ENCODE data around the gene SELENOM.

DNA sequence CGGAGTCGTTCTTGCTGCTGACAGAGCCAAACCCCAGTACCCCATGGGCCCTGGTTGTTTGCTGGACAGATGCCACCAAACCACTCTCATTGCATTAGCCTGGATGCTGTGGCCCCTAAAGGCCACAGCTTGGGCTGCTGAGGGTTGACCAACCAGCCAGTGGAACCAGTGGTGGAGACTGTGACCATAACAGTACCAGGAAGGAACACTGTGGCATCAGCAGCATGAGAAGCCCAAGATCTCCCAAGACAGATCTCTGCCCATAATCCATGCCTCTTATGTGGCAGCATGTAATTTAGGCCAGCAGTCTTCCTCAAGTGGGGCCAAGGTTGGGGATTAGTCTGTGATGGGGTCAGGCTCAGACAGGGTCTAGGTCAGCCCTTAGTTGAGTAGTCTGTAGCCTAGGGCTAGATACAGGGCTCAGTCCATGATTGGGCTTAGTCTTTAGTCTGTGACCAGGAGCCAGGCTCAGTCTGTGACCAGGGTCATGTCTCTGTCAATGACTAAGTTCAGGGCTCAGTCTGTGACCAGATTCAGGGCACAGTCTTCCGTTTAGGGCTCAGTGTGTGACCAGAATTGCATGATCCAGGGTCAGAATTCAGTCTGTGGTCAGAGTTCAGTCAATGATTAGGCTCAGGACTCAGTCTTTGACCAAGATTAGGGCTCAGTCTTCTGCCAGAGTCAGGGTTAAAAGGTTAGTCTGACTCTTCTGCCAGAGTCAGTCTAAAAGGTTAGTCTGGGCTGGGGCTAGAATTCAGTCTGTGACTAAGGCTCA is 10.9 kb upstream of the SELENOM start:
- no peak for TF ChIP-seq POLR2A (IDR thresholded peaks at IDR 0.05; ENCODE audit: low read depth, low read length)
- no peak for TF ChIP-seq POLR2AphosphoS5 (IDR thresholded peaks at IDR 0.05; ENCODE audit: low read depth, low read length)
- TF ChIP-seq TAF1 (IDR thresholded peaks at IDR 0.05; ENCODE audit: low read depth, low read length): no peak
- no peak for TF ChIP-seq POU2F2 (IDR thresholded peaks at IDR 0.05; ENCODE audit: low read depth, low read length)
